CD4-positive, alpha-beta memory T cell (primary cell): ENCODE data around the gene ARHGEF11. TPM values are rescaled to one million over a fixed set of nuclear protein-coding genes. Genes with fewer than 3 reads are reported as not detected.

Experiments
- CTCF ChIA-PET: fragments of 350-600 bp; sonication (Branson Sonifier 250); formaldehyde crosslinking; loops from one replicate; lab custom pipeline; 2021; ENCODE audit warnings: inconsistent platforms; ENCODE audit not compliant: partially characterized antibody; lab: Charles Lee
- POLR2A ChIA-PET: fragments of 350-600 bp; sonication (Branson Sonifier 250); formaldehyde crosslinking; loops from one replicate; lab custom pipeline; 2021; ENCODE audit not compliant: partially characterized antibody; lab: Charles Lee
- DNase-seq, 5 donors: peaks; one replicate each; pipeline versions ENCODE4 v3.0.0 to v3.0.0-alpha.2; 2020 to 2022; ENCODE audit warnings: mixed read lengths in 1 of 5
- H3K27ac ChIP-seq: one replicate; pipeline ENCODE4 v1.7.0; 2013; ENCODE audit warnings: low read depth, low read length
- H3K27me3 ChIP-seq: 2 replicates; pipeline ENCODE4 v1.7.0; 2013; ENCODE audit warnings: mild to moderate bottlenecking, low read length, moderate library complexity; ENCODE audit not compliant: insufficient read depth
- H3K36me3 ChIP-seq: 2 replicates; pipeline ENCODE4 v1.7.0; 2013; ENCODE audit warnings: mild to moderate bottlenecking, low read length, moderate library complexity; ENCODE audit not compliant: insufficient read depth
- H3K4me1 ChIP-seq: 2 replicates; pipeline ENCODE4 v1.7.0; 2013; ENCODE audit warnings: mild to moderate bottlenecking, low read length, moderate library complexity; ENCODE audit not compliant: insufficient read depth
- H3K4me3 ChIP-seq, 2 donors: one replicate each; pipeline ENCODE4 v1.7.0; 2013; ENCODE audit warnings: low read length in 2 of 2, mild to moderate bottlenecking in 1 of 2
- H3K9me3 ChIP-seq, 2 donors: one replicate each; pipeline ENCODE4 v1.7.0; 2013; ENCODE audit warnings: low read length in 2 of 2, control low read depth in 1 of 2; ENCODE audit not compliant: control insufficient read depth in 1 of 2
- H3K27ac Mint-ChIP-seq, 7 donors: one replicate each; pipeline ENCODE4 v1.8.0; 2020 to 2021; ENCODE audit warnings: mixed read lengths in 7 of 7, mild to moderate bottlenecking in 6 of 7, inconsistent platforms in 3 of 7, moderate library complexity in 3 of 7
- H3K27me3 Mint-ChIP-seq, 2 donors: one replicate each; pipeline ENCODE4 v1.8.0; 2020 to 2021; ENCODE audit warnings: mixed read lengths in 2 of 2
- H3K36me3 Mint-ChIP-seq, 2 donors: one replicate each; pipeline ENCODE4 v1.8.0; 2020 to 2021; ENCODE audit warnings: mixed read lengths in 2 of 2, inconsistent platforms in 1 of 2, mild to moderate bottlenecking in 1 of 2
- H3K4me1 Mint-ChIP-seq, 4 donors: one replicate each; pipeline ENCODE4 v1.8.0; 2020 to 2021; ENCODE audit warnings: mixed read lengths in 4 of 4, mild to moderate bottlenecking in 1 of 4
- H3K4me3 Mint-ChIP-seq, 8 donors: one replicate each; pipeline ENCODE4 v1.8.0; 2020 to 2021; ENCODE audit warnings: mixed read lengths in 8 of 8, mild to moderate bottlenecking in 7 of 8, moderate library complexity in 6 of 8, inconsistent platforms in 3 of 8
- H3K9me3 Mint-ChIP-seq, 8 donors: one replicate each; pipeline ENCODE4 v1.8.0; 2020 to 2021; ENCODE audit warnings: mixed read lengths in 8 of 8, mild to moderate bottlenecking in 5 of 8, inconsistent platforms in 3 of 8, moderate library complexity in 1 of 8
- intact Hi-C: fragments of 100-400 bp; cut with micrococcal nuclease; formaldehyde crosslinking; loops from one replicate; pipeline ENCODE4 v1.15.1; 2023
- polyA plus RNA-seq, 2 donors: library from polyadenylated mRNA; unstranded; fragments of 300-500 nt; fragmentation: Illumina TruSeq; gene quantifications; one replicate each; pipeline ENCODE4 v1.2.3, GENCODE V29; 2021
- total RNA-seq, 2 experiments: library from RNA; stranded (reverse); gene quantifications; one replicate each; pipeline ENCODE4 v1.2.3, GENCODE V29; 2021

The ARHGEF11 gene
- total and polyA plus RNA-seq, 4 experiments from 2014 or later: 7.9 to 24.1 (median 20.9) TPM

DNA sequence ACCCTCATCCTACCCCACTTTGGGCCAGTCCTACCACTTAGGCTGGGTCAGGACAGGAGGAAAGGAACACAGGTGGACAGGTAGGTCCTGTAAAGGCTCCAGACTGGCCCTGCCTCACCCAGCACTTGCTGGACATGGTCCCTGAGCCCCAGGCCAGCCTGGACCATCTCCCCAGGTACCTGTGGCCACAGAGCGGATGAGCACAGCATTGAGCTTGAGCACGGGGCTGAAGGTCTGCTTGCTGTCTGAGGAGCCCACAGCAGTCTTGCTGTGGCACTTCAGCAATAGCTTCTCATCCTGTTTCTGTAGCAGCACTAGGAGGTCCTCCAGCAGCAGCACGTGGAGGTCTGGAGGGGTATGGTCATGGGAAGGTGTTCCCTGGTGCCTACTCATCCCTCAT lies 101.8 kb downstream of the ARHGEF11 start:
- peaks cover 0 to 1% (median 0%) of the 10 kb centered on the region in 4 donors for H3K4me1 Mint-ChIP-seq
- ChIA-PET POLR2A (no interaction called here), CTCF (interaction anchor here (1.2 kb wide), 1 partner anchor 33 kb away, joined by 3 read pairs; no protein-coding TSS in a partner anchor)
- Histone ChIP-seq H3K27ac (no peak overlapping the region), H3K27me3 (no peaks in the 10 kb centered on the region), H3K9me3 (no peaks in the 10 kb centered on the region), H3K4me3 (no peak overlapping the region), H3K36me3 (peaks cover 58% of the 10 kb centered on the region), H3K4me1 (no peaks in the 10 kb centered on the region)
- no peaks in the 10 kb centered on the region for H3K27me3 Mint-ChIP-seq
- intact Hi-C loops: no loop called here
- no peak for DNase-seq
- no peaks in the 10 kb centered on the region for H3K9me3 Mint-ChIP-seq
- peak overlapping the region in 1 of 7 donors; percentile 22 for H3K27ac Mint-ChIP-seq
- peaks cover 40 to 63% of the 10 kb centered on the region in 2 donors for H3K36me3 Mint-ChIP-seq
- H3K4me3 Mint-ChIP-seq: no peak overlapping the region

DNA sequence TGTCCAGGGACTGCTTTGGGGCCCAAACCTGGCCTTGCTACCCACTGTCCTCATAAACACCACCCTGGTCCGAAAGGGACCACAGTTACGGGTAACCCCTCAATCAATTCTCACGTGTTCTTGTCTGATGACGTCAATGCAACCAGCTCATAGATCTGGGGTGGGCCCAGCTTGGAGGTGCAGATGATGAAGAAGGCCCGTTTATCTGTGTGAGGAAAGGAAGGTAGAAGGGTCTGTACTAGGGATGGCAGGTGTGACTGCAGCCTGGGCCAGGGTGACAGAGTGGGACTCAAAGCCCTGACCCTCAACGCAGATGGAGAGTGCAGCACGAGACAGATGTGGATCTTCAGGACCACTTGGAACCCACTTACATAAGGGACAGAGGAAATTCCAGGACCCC lies 103.0 kb downstream of the ARHGEF11 start:
- peaks cover 0 to 1% (median 0%) of the 10 kb centered on the region in 4 donors for H3K4me1 Mint-ChIP-seq
- CTCF ChIA-PET: interaction anchor here (1.2 kb wide), 1 partner anchor 18 kb away, joined by 5 read pairs; no protein-coding TSS in a partner anchor
- H3K27ac ChIP-seq: no peak overlapping the region
- no peak overlapping the region for H3K4me3 Mint-ChIP-seq
- H3K36me3 ChIP-seq: peaks cover 52% of the 10 kb centered on the region
- peak overlapping the region in 2 of 7 donors; percentile 2 to 22 for H3K27ac Mint-ChIP-seq
- H3K4me3 ChIP-seq: no peak overlapping the region
- no peak for DNase-seq
- no peaks in the 10 kb centered on the region for H3K9me3 Mint-ChIP-seq
- H3K27me3 Mint-ChIP-seq: no peaks in the 10 kb centered on the region
- peaks cover 38 to 63% of the 10 kb centered on the region in 2 donors for H3K36me3 Mint-ChIP-seq
- H3K4me1 ChIP-seq: no peaks in the 10 kb centered on the region
- no peaks in the 10 kb centered on the region for H3K9me3 ChIP-seq
- intact Hi-C loops: no loop called here
- H3K27me3 ChIP-seq: no peaks in the 10 kb centered on the region
- POLR2A ChIA-PET: no interaction called here

DNA sequence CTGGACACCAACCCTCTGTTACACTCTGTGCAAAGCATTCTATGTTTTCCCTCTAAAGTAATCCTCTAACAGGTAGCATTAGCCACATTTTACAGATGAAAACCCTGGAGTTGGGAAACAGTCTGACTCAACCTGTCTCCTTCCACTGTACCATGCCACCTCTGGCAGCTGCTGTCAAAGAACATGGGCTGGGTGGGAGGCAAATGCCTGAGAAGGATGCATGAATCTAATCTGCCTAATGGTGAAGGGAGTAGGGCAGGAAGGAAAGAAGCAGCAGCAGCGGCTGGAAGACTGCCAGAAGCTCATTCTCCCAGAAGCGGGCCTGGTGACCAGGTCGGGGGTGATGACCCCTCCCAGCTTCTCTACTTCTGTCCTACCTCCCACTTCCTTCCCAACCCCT lies 103.4 kb downstream of the ARHGEF11 start:
- Histone ChIP-seq H3K27ac (no peak overlapping the region), H3K27me3 (no peaks in the 10 kb centered on the region), H3K36me3 (peaks cover 49% of the 10 kb centered on the region), H3K9me3 (no peaks in the 10 kb centered on the region), H3K4me3 (no peak overlapping the region), H3K4me1 (no peaks in the 10 kb centered on the region)
- Mint-ChIP-seq H3K36me3 (peaks cover 38 to 61% of the 10 kb centered on the region in 2 donors), H3K4me1 (peaks cover 0 to 1% (median 0%) of the 10 kb centered on the region in 4 donors), H3K27me3 (no peaks in the 10 kb centered on the region), H3K9me3 (no peaks in the 10 kb centered on the region), H3K4me3 (no peak overlapping the region), H3K27ac (peak overlapping the region in 1 of 7 donors; percentile 37)
- POLR2A ChIA-PET: no interaction called here
- CTCF ChIA-PET: interaction anchor here (1.2 kb wide), 1 partner anchor 19 kb away, joined by 5 read pairs; no protein-coding TSS in a partner anchor
- DNase-seq: no peak
- intact Hi-C loops: no loop called here

DNA sequence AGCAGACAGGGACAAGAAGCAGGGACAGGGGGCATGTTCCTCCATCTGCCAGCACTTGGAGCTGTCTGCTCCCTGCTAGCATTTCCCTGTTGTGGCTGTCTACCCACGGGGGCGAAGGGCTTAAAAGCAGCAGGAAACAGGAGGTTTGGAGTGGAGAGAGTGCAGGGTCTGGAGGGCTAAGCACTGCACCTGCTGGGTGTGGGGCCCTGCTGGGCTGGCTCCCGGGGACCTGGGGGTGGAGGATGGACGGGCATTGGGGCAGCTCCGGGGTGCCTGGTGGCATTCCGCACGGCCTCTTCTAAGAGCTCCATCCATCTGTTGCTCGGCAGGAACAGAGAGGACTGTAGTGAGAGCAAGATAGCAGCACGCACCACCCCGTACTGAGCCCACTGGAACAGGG lies 103.9 kb downstream of the ARHGEF11 start:
- intact Hi-C loops: no loop called here
- CTCF ChIA-PET: interaction anchor here (1.2 kb wide), 1 partner anchor 19 kb away, joined by 5 read pairs; no protein-coding TSS in a partner anchor
- H3K36me3 ChIP-seq: peaks cover 44% of the 10 kb centered on the region
- no peaks in the 10 kb centered on the region for H3K27me3 Mint-ChIP-seq
- no peaks in the 10 kb centered on the region for H3K27me3 ChIP-seq
- no peak overlapping the region for H3K27ac Mint-ChIP-seq
- POLR2A ChIA-PET: no interaction called here
- DNase-seq: no peak
- no peak overlapping the region for H3K4me3 ChIP-seq
- H3K36me3 Mint-ChIP-seq: peaks cover 38 to 56% of the 10 kb centered on the region in 2 donors
- no peak overlapping the region for H3K4me3 Mint-ChIP-seq
- no peak overlapping the region for H3K27ac ChIP-seq
- no peaks in the 10 kb centered on the region for H3K4me1 ChIP-seq
- H3K9me3 Mint-ChIP-seq: no peaks in the 10 kb centered on the region
- no peaks in the 10 kb centered on the region for H3K9me3 ChIP-seq
- H3K4me1 Mint-ChIP-seq: peaks cover 0 to 1% (median 0%) of the 10 kb centered on the region in 4 donors

DNA sequence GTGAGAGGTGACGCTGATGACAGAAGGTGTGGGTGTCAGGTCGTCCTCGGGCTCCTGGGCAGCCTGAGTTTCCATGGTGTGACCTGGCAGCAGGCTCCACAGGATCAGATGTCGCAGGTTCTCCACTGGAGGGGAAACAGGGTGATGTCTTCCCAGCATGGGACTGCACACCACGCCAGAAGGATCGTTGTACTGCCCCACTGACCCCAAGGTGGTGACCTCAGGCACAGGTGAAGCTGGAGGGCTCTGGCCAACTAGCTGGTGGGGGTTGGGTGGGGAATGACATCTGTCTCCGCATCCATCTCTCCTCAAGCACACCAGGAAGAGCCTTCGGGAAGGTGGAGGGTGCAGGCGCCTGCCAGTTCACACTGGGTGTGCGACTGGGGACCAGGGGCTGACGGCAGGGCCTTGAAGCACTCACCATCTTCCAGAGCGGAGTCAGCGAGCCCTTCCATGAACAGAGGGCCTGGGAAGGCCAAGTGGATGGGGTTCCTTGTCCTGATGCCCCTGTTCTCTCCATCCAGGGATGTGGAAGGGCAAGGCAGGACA lies 105.7 kb downstream of the ARHGEF11 start:
- POLR2A ChIA-PET: no interaction called here
- no peak overlapping the region for H3K4me3 Mint-ChIP-seq
- H3K4me1 Mint-ChIP-seq: peaks cover 0 to 1% (median 0%) of the 10 kb centered on the region in 4 donors
- no peaks in the 10 kb centered on the region for H3K9me3 Mint-ChIP-seq
- CTCF ChIA-PET: interaction anchor here (1.1 kb wide), 1 partner anchor 49 kb away, joined by 4 read pairs; no protein-coding TSS in a partner anchor
- Histone ChIP-seq H3K4me1 (no peaks in the 10 kb centered on the region), H3K4me3 (no peak overlapping the region), H3K36me3 (peaks cover 36% of the 10 kb centered on the region), H3K27me3 (no peaks in the 10 kb centered on the region), H3K9me3 (no peaks in the 10 kb centered on the region), H3K27ac (no peak overlapping the region)
- H3K27ac Mint-ChIP-seq: no peak overlapping the region
- intact Hi-C loops: no loop called here
- peaks cover 26 to 40% of the 10 kb centered on the region in 2 donors for H3K36me3 Mint-ChIP-seq
- no peaks in the 10 kb centered on the region for H3K27me3 Mint-ChIP-seq
- DNase-seq: no peak

DNA sequence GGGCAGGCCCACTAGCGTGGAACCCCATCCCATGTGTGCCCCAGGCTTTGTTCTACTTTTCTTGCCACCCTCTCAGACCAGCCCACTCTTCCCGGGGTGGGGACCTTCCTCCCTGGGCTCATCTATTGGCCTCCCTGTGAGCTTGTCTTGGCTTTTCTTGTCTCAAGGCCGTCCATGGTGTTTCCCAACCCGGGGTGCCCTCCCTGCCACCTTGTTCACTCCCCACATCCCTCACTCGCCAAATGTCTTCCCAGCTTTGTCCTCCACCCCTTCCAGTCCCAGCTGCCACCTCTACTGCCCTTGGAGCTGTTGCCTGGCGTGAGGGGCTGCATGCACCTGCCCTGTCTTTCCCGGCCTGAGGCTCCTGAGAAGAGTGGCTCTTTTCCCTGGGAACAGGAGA lies 106.7 kb downstream of the ARHGEF11 start:
- H3K9me3 ChIP-seq: no peaks in the 10 kb centered on the region
- H3K36me3 ChIP-seq: peaks cover 30% of the 10 kb centered on the region
- ChIA-PET POLR2A (no interaction called here), CTCF (no interaction called here)
- Mint-ChIP-seq H3K36me3 (peaks cover 21 to 29% of the 10 kb centered on the region in 2 donors), H3K27me3 (peaks cover 0 to 2% of the 10 kb centered on the region in 2 donors), H3K9me3 (no peaks in the 10 kb centered on the region), H3K4me3 (no peak overlapping the region), H3K27ac (peak overlapping the region in 1 of 7 donors; percentile 57), H3K4me1 (peaks cover 0 to 1% (median 0%) of the 10 kb centered on the region in 4 donors)
- no peaks in the 10 kb centered on the region for H3K4me1 ChIP-seq
- H3K27me3 ChIP-seq: no peaks in the 10 kb centered on the region
- H3K27ac ChIP-seq: no peak overlapping the region
- no peak overlapping the region for H3K4me3 ChIP-seq
- intact Hi-C loops: no loop called here
- DNase-seq: no peak

DNA sequence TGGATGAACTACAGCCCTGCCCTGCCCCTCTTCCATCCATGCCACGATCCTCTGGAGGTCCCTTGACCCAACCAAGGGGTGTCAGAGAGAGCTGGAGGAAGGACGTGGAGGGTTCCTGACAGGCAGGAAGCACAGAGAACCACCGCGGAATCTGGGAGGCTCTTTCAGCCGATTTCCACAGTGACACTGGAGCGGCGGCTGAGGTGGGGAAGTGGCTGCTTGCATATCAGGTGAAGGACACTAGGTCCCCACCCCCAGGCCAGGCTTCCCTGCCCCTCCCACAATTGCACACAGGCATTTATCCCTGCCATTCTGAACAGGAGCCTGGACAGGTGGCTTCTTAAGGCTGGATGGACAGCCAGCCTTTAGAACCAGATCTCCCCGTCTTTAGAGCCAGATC lies 107.7 kb downstream of the ARHGEF11 start:
- Mint-ChIP-seq H3K4me3 (no peak overlapping the region), H3K9me3 (no peaks in the 10 kb centered on the region), H3K27me3 (peaks cover 2 to 9% of the 10 kb centered on the region in 2 donors), H3K27ac (no peak overlapping the region), H3K4me1 (peaks cover 0 to 1% (median 0%) of the 10 kb centered on the region in 4 donors), H3K36me3 (peaks cover 17 to 23% of the 10 kb centered on the region in 2 donors)
- H3K4me1 ChIP-seq: no peaks in the 10 kb centered on the region
- POLR2A ChIA-PET: no interaction called here
- intact Hi-C loops: no loop called here
- CTCF ChIA-PET: interaction anchor here (1.8 kb wide), 1 partner anchor 10 kb away, joined by 6 read pairs; no protein-coding TSS in a partner anchor
- H3K4me3 ChIP-seq: no peak overlapping the region
- no peak for DNase-seq
- no peaks in the 10 kb centered on the region for H3K9me3 ChIP-seq
- no peak overlapping the region for H3K27ac ChIP-seq
- no peaks in the 10 kb centered on the region for H3K27me3 ChIP-seq
- peaks cover 26% of the 10 kb centered on the region for H3K36me3 ChIP-seq
